PC-3 (cell line): Measurements from ENCODE around the gene ITIH3. TPM values are rescaled to one million over a fixed set of nuclear protein-coding genes. Genes with fewer than 3 reads are reported as not detected.

Experiments used
- ATAC-seq: fragments of 200-7000 bp; cut with Tn5 transposase; 2 replicates; pipeline ENCODE4 v1.9.1; 2020; ENCODE audit warnings: mild to moderate bottlenecking, moderate library complexity
- BruUV-seq: library from RNA; stranded (reverse); fragments of 400-500 nt; replicated peaks from 2 replicates; lab custom pipeline; 2021; lab: Mats Ljungman, UMichigan
- CTCF ChIA-PET: fragments of 300-600 bp; sonication (Branson Sonifier 250); formaldehyde crosslinking; loops from one replicate; lab custom pipeline; 2022; ENCODE audit warnings: antibody characterized with exemption; lab: Charles Lee
- POLR2A ChIA-PET: fragments of 300-600 bp; sonication (Branson Sonifier 250); formaldehyde crosslinking; loops from one replicate; lab custom pipeline; 2022; ENCODE audit warnings: antibody characterized with exemption; ENCODE audit not compliant: unreplicated experiment; lab: Charles Lee
- DNase-seq: peaks from one replicate; pipeline ENCODE4 v3.0.0-alpha.2; 2015
- H2AFZ ChIP-seq: fragments of 300-600 bp; sonication (generic); 2 replicates; pipeline ENCODE4 v1.6.0; 2016; ENCODE audit warnings: antibody characterized with exemption, low read length
- H3F3A ChIP-seq: fragments of 300-600 bp; sonication (generic); one replicate; pipeline ENCODE4 v1.6.0; 2017; ENCODE audit warnings: antibody characterized with exemption, low read length, control low read depth, mild to moderate bottlenecking; ENCODE audit not compliant: unreplicated experiment
- H3K27ac ChIP-seq: fragments of 300-600 bp; sonication (generic); 2 replicates; pipeline ENCODE4 v1.5.1; 2016; ENCODE audit warnings: mild to moderate bottlenecking, low read length
- H3K27me3 ChIP-seq: fragments of 300-600 bp; sonication (generic); 2 replicates; pipeline ENCODE4 v1.6.1; 2016; ENCODE audit warnings: low read length, mixed read lengths
- H3K36me3 ChIP-seq: fragments of 300-600 bp; sonication (generic); 2 replicates; pipeline ENCODE4 v1.6.1; 2016; ENCODE audit warnings: low read depth, mixed run types, low read length, mixed read lengths
- H3K4me1 ChIP-seq: fragments of 300-600 bp; sonication (generic); 2 replicates; pipeline ENCODE4 v1.5.1; 2016; ENCODE audit warnings: low read length; ENCODE audit not compliant: insufficient read depth
- H3K4me2 ChIP-seq: fragments of 300-600 bp; sonication (generic); 2 replicates; pipeline ENCODE4 v1.6.0; 2016; ENCODE audit warnings: low read length
- H3K4me3 ChIP-seq: fragments of 300-600 bp; sonication (generic); 2 replicates; pipeline ENCODE4 v1.5.1; 2016; ENCODE audit warnings: mild to moderate bottlenecking, low read length, mixed read lengths
- H3K79me2 ChIP-seq: fragments of 300-600 bp; sonication (generic); 2 replicates; pipeline ENCODE4 v1.6.1; 2017; ENCODE audit warnings: low read length, mixed read lengths
- H3K9ac ChIP-seq: fragments of 300-600 bp; sonication (generic); 2 replicates; pipeline ENCODE4 v1.6.0; 2016; ENCODE audit warnings: mild to moderate bottlenecking, low read length
- H3K9me2 ChIP-seq: fragments of 300-600 bp; sonication (generic); replicated peaks from 2 replicates; pipeline ENCODE4 v1.6.1; 2016; ENCODE audit warnings: mixed run types, low read length, mixed read lengths
- H3K9me3 ChIP-seq: fragments of 300-600 bp; sonication (generic); 2 replicates; pipeline ENCODE4 v1.6.1; 2016; ENCODE audit warnings: low read length, mixed read lengths
- H4K20me1 ChIP-seq: fragments of 300-600 bp; sonication (generic); 2 replicates; pipeline ENCODE4 v1.6.1; 2016; ENCODE audit warnings: low read length, mixed read lengths
- CTCF ChIP-seq: fragments of 300-600 bp; sonication (generic); conservative IDR thresholded peaks from 2 replicates; pipeline ENCODE4 v1.5.1; 2017; ENCODE audit warnings: antibody characterized with exemption, low read depth, mild to moderate bottlenecking, low read length
- EZH2 ChIP-seq: fragments of 300-600 bp; sonication (generic); IDR thresholded peaks from one replicate; pipeline ENCODE4 v1.6.1; 2017; ENCODE audit warnings: antibody characterized with exemption, mild to moderate bottlenecking, low read length; ENCODE audit not compliant: unreplicated experiment
- EZH2phosphoT487 ChIP-seq: fragments of 300-600 bp; sonication (generic); IDR thresholded peaks from 2 replicates; pipeline ENCODE4 v1.6.1; 2018; ENCODE audit warnings: mild to moderate bottlenecking, antibody characterized with exemption, low read length, borderline replicate concordance
- intact Hi-C: fragments of 100-400 bp; cut with micrococcal nuclease; formaldehyde crosslinking; loops from 2 replicates; pipeline ENCODE4 v1.9.0; 2023
- total RNA-seq: library from RNA; depleted of rRNA; stranded (reverse); fragments of >200 nt; gene quantifications from 2 replicates; pipeline ENCODE4 v1.2.3, GENCODE V29; 2014

The ITIH3 gene
- total RNA-seq, 1 experiment from 2014 or later: not detected

GRCh38 chr3:52786330-52787215, 8.0 kb upstream of the ITIH3 start:
- intact Hi-C loops: no loop called here
- Histone ChIP-seq H3K9ac (no peak overlapping the region), H3K9me3 (no peaks in the 10 kb centered on the region), H3K4me1 (no peaks in the 10 kb centered on the region), H3K27me3 (peaks cover 16% of the 10 kb centered on the region), H3K36me3 (no peaks in the 10 kb centered on the region), H3F3A (no peaks in the 10 kb centered on the region), H4K20me1 (no peaks in the 10 kb centered on the region), H3K79me2 (no peaks in the 10 kb centered on the region), H3K4me2 (no peak overlapping the region), H3K9me2 (no peaks in the 10 kb centered on the region), H3K4me3 (no peak overlapping the region), H2AFZ (no peak overlapping the region), H3K27ac (no peak overlapping the region)
- ChIA-PET POLR2A (no interaction called here), CTCF (no interaction called here)
- no peak for TF ChIP-seq EZH2phosphoT487
- BruUV-seq: no TSS peak
- DNase-seq: no peak
- ATAC-seq: no peak

GRCh38 chr3:52787246-52787645, 7.3 kb upstream of the ITIH3 start:
- no peaks in the 10 kb centered on the region for H4K20me1 ChIP-seq
- H3K36me3 ChIP-seq: no peaks in the 10 kb centered on the region
- CTCF ChIA-PET: no interaction called here
- H3K27me3 ChIP-seq: peaks cover 9% of the 10 kb centered on the region
- DNase-seq (no peak), ATAC-seq (no peak)
- no peak overlapping the region for H3K27ac ChIP-seq
- H2AFZ ChIP-seq: no peak overlapping the region
- no peaks in the 10 kb centered on the region for H3F3A ChIP-seq
- no peaks in the 10 kb centered on the region for H3K4me1 ChIP-seq
- no TSS peak for BruUV-seq
- TF ChIP-seq CTCF: no peak
- no peak for TF ChIP-seq EZH2
- TF ChIP-seq EZH2phosphoT487: no peak
- H3K4me3 ChIP-seq: no peak overlapping the region
- H3K9me2 ChIP-seq: no peaks in the 10 kb centered on the region
- intact Hi-C loops: no loop called here
- H3K9ac ChIP-seq: no peak overlapping the region
- H3K4me2 ChIP-seq: no peak overlapping the region
- POLR2A ChIA-PET: no interaction called here
- no peaks in the 10 kb centered on the region for H3K79me2 ChIP-seq
- H3K9me3 ChIP-seq: no peaks in the 10 kb centered on the region

GRCh38 chr3:52787672-52788625, 6.6 kb upstream of the ITIH3 start:
- TF ChIP-seq EZH2phosphoT487 (no peak), EZH2 (no peak), CTCF (no peak)
- Histone ChIP-seq H3F3A (no peaks in the 10 kb centered on the region), H3K9me3 (no peaks in the 10 kb centered on the region), H3K36me3 (no peaks in the 10 kb centered on the region), H3K79me2 (no peaks in the 10 kb centered on the region), H4K20me1 (no peaks in the 10 kb centered on the region), H3K4me2 (no peak overlapping the region), H3K9ac (no peak overlapping the region), H2AFZ (no peak overlapping the region), H3K27me3 (peaks cover 3% of the 10 kb centered on the region), H3K27ac (no peak overlapping the region), H3K4me1 (no peaks in the 10 kb centered on the region), H3K9me2 (no peaks in the 10 kb centered on the region), H3K4me3 (no peak overlapping the region)
- ChIA-PET CTCF (no interaction called here), POLR2A (interaction anchor here (0.6 kb wide), 1 partner anchor 17 kb away, joined by 6 read pairs; the partner anchor contains the start of gene NEK4)
- BruUV-seq: no TSS peak
- ATAC-seq (no peak), DNase-seq (no peak)
- intact Hi-C loops: no loop called here
